Mucosa of stomach (tissue), 1 donor: ENCODE data around the gene ELL2.
"Not testable (repeated sequence)": the region's sequence is repeated elsewhere in the genome, so short reads cannot be mapped to it uniquely, and the experiment has no call there.

Source experiments
- H3K27me3 ChIP-seq: one replicate; pipeline ENCODE4 v1.7.0; 2013; ENCODE audit warnings: mild to moderate bottlenecking, low read length; ENCODE audit not compliant: control insufficient read depth, insufficient read depth
- H3K36me3 ChIP-seq: one replicate; pipeline ENCODE4 v1.7.0; 2013; ENCODE audit warnings: low read length; ENCODE audit not compliant: control insufficient read depth, insufficient read depth
- H3K4me1 ChIP-seq: one replicate; pipeline ENCODE4 v1.7.0; 2013; ENCODE audit warnings: mild to moderate bottlenecking, low read length; ENCODE audit not compliant: control insufficient read depth, insufficient read depth
- H3K4me3 ChIP-seq: one replicate; pipeline ENCODE4 v1.7.0; 2013; ENCODE audit warnings: low read length
- H3K9ac ChIP-seq: one replicate; pipeline ENCODE4 v1.7.0; 2013; ENCODE audit warnings: mild to moderate bottlenecking, low read length, moderate library complexity
- H3K9me3 ChIP-seq: one replicate; pipeline ENCODE4 v1.7.0; 2013; ENCODE audit warnings: mild to moderate bottlenecking, low read length, moderate library complexity; ENCODE audit not compliant: control insufficient read depth
- donor health status: Pancreatic carcinoma.

Gene ELL2

GRCh38 chr5:95934207-95934804 lies 27.3 kb downstream of the ELL2 start:
- Histone ChIP-seq H3K4me1 (peaks cover 4% of the 10 kb centered on the region), H3K9me3 (no peaks in the 10 kb centered on the region), H3K4me3 (no peak overlapping the region), H3K36me3 (no peaks in the 10 kb centered on the region), H3K9ac (no peak overlapping the region), H3K27me3 (no peaks in the 10 kb centered on the region)

- Histone ChIP-seq H3K4me1 (peaks cover 10% of the 10 kb centered on the region), H3K9ac (no peak overlapping the region), H3K4me3 (no peak overlapping the region), H3K36me3 (no peaks in the 10 kb centered on the region), H3K9me3 (no peaks in the 10 kb centered on the region), H3K27me3 (no peaks in the 10 kb centered on the region)
Measured at GRCh38 chr5:95932941-95933340, 28.7 kb downstream of the ELL2 start.

GRCh38 chr5:95931079-95931833 lies 30.4 kb downstream of the ELL2 start:
- no peaks in the 10 kb centered on the region for H3K36me3 ChIP-seq
- H3K27me3 ChIP-seq = no peaks in the 10 kb centered on the region
- H3K4me3 ChIP-seq = no peak overlapping the region
- H3K9me3 ChIP-seq = no peaks in the 10 kb centered on the region
- no peak overlapping the region for H3K9ac ChIP-seq
- peaks cover 6% of the 10 kb centered on the region for H3K4me1 ChIP-seq

- Histone ChIP-seq H3K4me1 (peaks cover 7% of the 10 kb centered on the region), H3K36me3 (no peaks in the 10 kb centered on the region), H3K27me3 (no peaks in the 10 kb centered on the region), H3K9ac (no peak overlapping the region), H3K9me3 (no peaks in the 10 kb centered on the region), H3K4me3 (no peak overlapping the region)
Measured at GRCh38 chr5:95930141-95930930, 31.3 kb downstream of the ELL2 start.

GRCh38 chr5:95928724-95929253 lies 32.9 kb downstream of the ELL2 start:
- Histone ChIP-seq H3K4me1 (peaks cover 15% of the 10 kb centered on the region), H3K4me3 (no peak overlapping the region), H3K36me3 (no peaks in the 10 kb centered on the region)

GRCh38 chr5:95927927-95928723 lies 33.5 kb downstream of the ELL2 start:
- no peak overlapping the region for H3K9ac ChIP-seq
- no peaks in the 10 kb centered on the region for H3K9me3 ChIP-seq
- no peaks in the 10 kb centered on the region for H3K36me3 ChIP-seq
- H3K4me1 ChIP-seq = peaks cover 15% of the 10 kb centered on the region
- H3K27me3 ChIP-seq = no peaks in the 10 kb centered on the region
- no peak overlapping the region for H3K4me3 ChIP-seq

More at GRCh38 chr5:95928724-95929253, 32.9 kb downstream of the ELL2 start:
- Histone ChIP-seq H3K9ac (no peak overlapping the region), H3K27me3 (no peaks in the 10 kb centered on the region), H3K9me3 (no peaks in the 10 kb centered on the region)

- H3K27me3 ChIP-seq, H3K9ac ChIP-seq, H3K9me3 ChIP-seq, H3K4me3 ChIP-seq, H3K36me3 ChIP-seq: not testable (repeated sequence)
- peaks cover 15% of the 10 kb centered on the region for H3K4me1 ChIP-seq
Measured at GRCh38 chr5:95927300-95927699, 34.4 kb downstream of the ELL2 start.

GRCh38 chr5:95925939-95926338 lies 35.7 kb downstream of the ELL2 start:
- Histone ChIP-seq H3K9me3 (no peaks in the 10 kb centered on the region), H3K27me3 (no peaks in the 10 kb centered on the region), H3K4me3 (no peak overlapping the region), H3K4me1 (peaks cover 15% of the 10 kb centered on the region), H3K36me3 (no peaks in the 10 kb centered on the region), H3K9ac (no peak overlapping the region)

GRCh38 chr5:95925378-95925744 lies 36.3 kb downstream of the ELL2 start:
- Histone ChIP-seq H3K4me1 (peaks cover 15% of the 10 kb centered on the region), H3K9me3 (no peaks in the 10 kb centered on the region), H3K27me3 (no peaks in the 10 kb centered on the region), H3K36me3 (no peaks in the 10 kb centered on the region), H3K4me3 (no peak overlapping the region), H3K9ac (no peak overlapping the region)

GRCh38 chr5:95924720-95925377 lies 36.8 kb downstream of the ELL2 start:
- Histone ChIP-seq H3K9ac (no peak overlapping the region), H3K27me3 (no peaks in the 10 kb centered on the region), H3K4me1 (peaks cover 15% of the 10 kb centered on the region), H3K36me3 (no peaks in the 10 kb centered on the region), H3K4me3 (no peak overlapping the region), H3K9me3 (no peaks in the 10 kb centered on the region)

GRCh38 chr5:95923918-95924544 lies 37.6 kb downstream of the ELL2 start:
- H3K4me1 ChIP-seq = peaks cover 15% of the 10 kb centered on the region
- no peak overlapping the region for H3K9ac ChIP-seq

More at GRCh38 chr5:95923918-95924544, 37.6 kb downstream of the ELL2 start:
- H3K27me3 ChIP-seq = no peaks in the 10 kb centered on the region
- no peak overlapping the region for H3K4me3 ChIP-seq
- H3K36me3 ChIP-seq = no peaks in the 10 kb centered on the region
- H3K9me3 ChIP-seq = no peaks in the 10 kb centered on the region
